GM23338 (cell line): ENCODE results near the gene BCAR3. TPM values are rescaled to one million over a fixed set of nuclear protein-coding genes. Genes with fewer than 3 reads are reported as not detected.
A peak's percentile ranks its signal among the peaks of the same experiment; 100 is the strongest.

Experiments
- ATAC-seq: fragments of 200-7000 bp; cut with Tn5 transposase; 3 replicates; pipeline ENCODE4 v1.9.1; 2020
- DNase-seq: peaks from one replicate; pipeline ENCODE4 v3.0.0-alpha.2; 2015; ENCODE audit warnings: low spot score
- H2AFZ ChIP-seq: fragments of 200-600 bp; sonication (generic); 2 replicates; pipeline ENCODE4 v1.8.0; 2016; ENCODE audit warnings: antibody characterized with exemption, mild to moderate bottlenecking, moderate library complexity
- H3F3A ChIP-seq: fragments of 200-600 bp; sonication (generic); replicated peaks from 2 replicates; pipeline ENCODE4 v1.8.0; 2017; ENCODE audit warnings: antibody characterized with exemption, mixed run types, low read depth
- H3K27ac ChIP-seq: fragments of 200-600 bp; sonication (generic); 2 replicates; pipeline ENCODE4 v1.6.1; 2016; ENCODE audit warnings: low read depth
- H3K27me3 ChIP-seq: fragments of 200-600 bp; sonication (generic); 2 replicates; pipeline ENCODE4 v1.8.0; 2016; ENCODE audit warnings: mild to moderate bottlenecking, mixed run types, moderate library complexity; ENCODE audit not compliant: insufficient read depth
- H3K36me3 ChIP-seq: fragments of 200-600 bp; sonication (generic); 2 replicates; pipeline ENCODE4 v1.8.0; 2016; ENCODE audit warnings: mild to moderate bottlenecking; ENCODE audit not compliant: insufficient read depth
- H3K4me1 ChIP-seq: fragments of 200-600 bp; sonication (generic); 2 replicates; pipeline ENCODE4 v1.8.0; 2016; ENCODE audit warnings: mild to moderate bottlenecking, moderate library complexity; ENCODE audit not compliant: insufficient read depth
- H3K4me2 ChIP-seq: fragments of 200-600 bp; sonication (generic); 2 replicates; pipeline ENCODE4 v1.7.1; 2017; ENCODE audit warnings: mixed run types
- H3K4me3 ChIP-seq: fragments of 200-600 bp; sonication (generic); 2 replicates; pipeline ENCODE4 v1.6.1; 2016; ENCODE audit warnings: mixed run types
- H3K79me2 ChIP-seq: fragments of 200-600 bp; sonication (generic); replicated peaks from 2 replicates; pipeline ENCODE4 v1.8.0; 2017; ENCODE audit warnings: mild to moderate bottlenecking; ENCODE audit not compliant: insufficient read depth
- H3K9me2 ChIP-seq: fragments of 200-600 bp; sonication (generic); 2 replicates; pipeline ENCODE4 v1.8.0; 2017; ENCODE audit not compliant: insufficient read depth
- H4K20me1 ChIP-seq: fragments of 200-600 bp; sonication (generic); replicated peaks from 2 replicates; pipeline ENCODE4 v1.8.0; 2017; ENCODE audit warnings: mild to moderate bottlenecking; ENCODE audit not compliant: insufficient read depth
- H3K27ac Mint-ChIP-seq: 2 replicates; pipeline ENCODE4 v1.8.0; 2020; ENCODE audit warnings: inconsistent platforms, mild to moderate bottlenecking, moderate library complexity, mixed read lengths
- H3K27me3 Mint-ChIP-seq: 3 replicates; pipeline ENCODE4 v1.8.0; 2022; ENCODE audit warnings: low read depth, mild to moderate bottlenecking, moderate library complexity, mixed read lengths, inconsistent platforms; ENCODE audit not compliant: insufficient read depth, poor library complexity
- H3K36me3 Mint-ChIP-seq: 3 replicates; pipeline ENCODE4 v1.8.0; 2021; ENCODE audit warnings: low read depth, mild to moderate bottlenecking, inconsistent platforms, moderate library complexity, mixed read lengths
- H3K4me1 Mint-ChIP-seq: 3 replicates; pipeline ENCODE4 v1.8.0; 2020; ENCODE audit warnings: mild to moderate bottlenecking, inconsistent platforms, mixed read lengths
- H3K4me3 Mint-ChIP-seq: 3 replicates; pipeline ENCODE4 v1.8.0; 2021; ENCODE audit warnings: moderate library complexity, mild to moderate bottlenecking, inconsistent platforms, mixed read lengths
- H3K9me3 Mint-ChIP-seq: 3 replicates; pipeline ENCODE4 v1.8.0; 2020; ENCODE audit warnings: moderate library complexity, mild to moderate bottlenecking, inconsistent platforms, mixed read lengths
- CREB1 ChIP-seq: fragments of 250-450 bp; sonication (Bioruptor Pico); IDR thresholded peaks from 2 replicates; pipeline ENCODE4 v1.5.0; 2020; ENCODE audit warnings: low read depth, mild to moderate bottlenecking, moderate library complexity
- CTCF ChIP-seq, 2 experiments: fragments of 200-600 bp in 1 of 2; sonication (generic) in 1 of 2; conservative IDR thresholded peaks; 2 replicates each; pipeline versions ENCODE4 v1.5.1 to v1.6.1; 2016 to 2017; ENCODE audit warnings: antibody characterized with exemption in 2 of 2, low read depth in 2 of 2, mild to moderate bottlenecking in 2 of 2, moderate library complexity in 1 of 2
- EZH2 ChIP-seq: fragments of 200-600 bp; sonication (generic); IDR thresholded peaks from one replicate; pipeline ENCODE4 v1.8.0; 2017; ENCODE audit warnings: antibody characterized with exemption, mild to moderate bottlenecking, low read depth; ENCODE audit not compliant: unreplicated experiment
- EZH2phosphoT487 ChIP-seq: fragments of 200-600 bp; sonication (generic); IDR thresholded peaks from one replicate; pipeline ENCODE4 v1.8.1; 2018; ENCODE audit warnings: antibody characterized with exemption; ENCODE audit not compliant: unreplicated experiment
- JUNB ChIP-seq: IDR thresholded peaks from one replicate; pipeline ENCODE4 v1.6.1; 2016; ENCODE audit warnings: antibody characterized with exemption; ENCODE audit not compliant: unreplicated experiment
- NANOG ChIP-seq: IDR thresholded peaks from 2 replicates; pipeline ENCODE4 v1.6.1; 2016; ENCODE audit warnings: antibody characterized with exemption, borderline replicate concordance
- POLR2AphosphoS5 ChIP-seq: IDR thresholded peaks from 2 replicates; pipeline ENCODE4 v1.6.1; 2016; ENCODE audit warnings: antibody characterized with exemption, low read depth
- REST ChIP-seq: IDR thresholded peaks from one replicate; pipeline ENCODE4 v1.6.1; 2018; ENCODE audit warnings: antibody characterized with exemption; ENCODE audit not compliant: unreplicated experiment
- STAT1 ChIP-seq: IDR thresholded peaks from one replicate; pipeline ENCODE4 v1.6.1; 2016; ENCODE audit warnings: antibody characterized with exemption; ENCODE audit not compliant: unreplicated experiment
- ZNF114 ChIP-seq: fragments of 250-450 bp; sonication (Bioruptor Pico); IDR thresholded peaks from 2 replicates; pipeline ENCODE4 v1.5.0; 2020; ENCODE audit warnings: mild to moderate bottlenecking, moderate library complexity
- ZNF331 ChIP-seq: fragments of 250-450 bp; sonication (Bioruptor Pico); IDR thresholded peaks from 2 replicates; pipeline ENCODE4 v1.5.0; 2020; ENCODE audit warnings: low read depth, mild to moderate bottlenecking, moderate library complexity
- polyA plus RNA-seq: library from polyadenylated mRNA; unstranded; fragments of >200 nt; fragmentation: Nextera tagmentation; extraction: Ambion mirVana; gene quantifications from 2 replicates; pipeline ENCODE4 v1.2.1, GENCODE V29; 2016
- total RNA-seq: library from RNA; depleted of rRNA; stranded (reverse); fragments of >200 nt; shearing (Covaris generic); gene quantifications from 2 replicates; pipeline ENCODE4 v1.2.3, GENCODE V29; 2014
- TF ChIP-seq, protein P1 (sequence below): IDR thresholded peaks from 2 replicates; pipeline ENCODE4 v1.6.1; 2016; ENCODE audit warnings: antibody characterized with exemption

The BCAR3 gene
- total and polyA plus RNA-seq, 2 experiments from 2014 or later = 5.5 to 9.7 TPM

DNA sequence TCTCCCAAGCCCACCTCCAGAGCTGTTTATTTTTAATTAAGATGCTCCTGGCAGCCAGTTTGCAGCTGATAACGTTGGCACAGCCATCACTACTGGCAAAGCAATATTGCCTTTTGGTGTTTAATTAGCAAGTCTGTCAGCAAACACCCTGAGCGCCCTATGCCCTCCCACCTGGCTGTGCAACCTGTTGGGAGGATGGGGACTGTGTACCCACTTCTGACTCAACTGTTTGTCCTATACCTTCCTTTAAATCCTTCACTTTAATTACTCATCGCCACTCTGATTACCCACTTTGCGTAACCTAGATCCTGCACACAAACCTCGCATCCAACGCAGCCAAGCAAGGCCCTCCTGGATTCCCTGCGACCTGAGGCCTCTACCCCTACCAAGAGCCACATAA, 67.1 kb downstream of the BCAR3 start:
- H3K27ac Mint-ChIP-seq = peak overlapping the region; percentile 28; the same call in 1 of the 2 replicates
- H3K4me1 Mint-ChIP-seq = peaks cover 65% of the 10 kb centered on the region
- H4K20me1 ChIP-seq = no peaks in the 10 kb centered on the region
- no peaks in the 10 kb centered on the region for H3K9me2 ChIP-seq
- H3K27me3 Mint-ChIP-seq = peaks cover 9% of the 10 kb centered on the region
- H3K9me3 Mint-ChIP-seq = no peaks in the 10 kb centered on the region
- no peaks in the 10 kb centered on the region for H3K27me3 ChIP-seq
- H3K4me3 ChIP-seq = no peak overlapping the region
- H3K36me3 Mint-ChIP-seq = no peaks in the 10 kb centered on the region; the same call in 2 of the 3 replicates
- no peak overlapping the region for H2AFZ ChIP-seq
- H3K79me2 ChIP-seq = peaks cover 10% of the 10 kb centered on the region
- no peak overlapping the region for H3K4me2 ChIP-seq
- ATAC-seq (no peak), DNase-seq (no peak)
- H3K4me1 ChIP-seq = peaks cover 36% of the 10 kb centered on the region
- H3K27ac ChIP-seq = no peak overlapping the region
- no peaks in the 10 kb centered on the region for H3K36me3 ChIP-seq
- H3K4me3 Mint-ChIP-seq = no peak overlapping the region
- TF ChIP-seq POLR2AphosphoS5 (no peak), CTCF (conservative IDR thresholded peaks at IDR 0.05; ENCODE audit: low read depth in 2 of 2) (no peak), JUNB (no peak), EZH2phosphoT487 (no peak), ZNF114 (no peak)
- TF ChIP-seq, protein P1, sequence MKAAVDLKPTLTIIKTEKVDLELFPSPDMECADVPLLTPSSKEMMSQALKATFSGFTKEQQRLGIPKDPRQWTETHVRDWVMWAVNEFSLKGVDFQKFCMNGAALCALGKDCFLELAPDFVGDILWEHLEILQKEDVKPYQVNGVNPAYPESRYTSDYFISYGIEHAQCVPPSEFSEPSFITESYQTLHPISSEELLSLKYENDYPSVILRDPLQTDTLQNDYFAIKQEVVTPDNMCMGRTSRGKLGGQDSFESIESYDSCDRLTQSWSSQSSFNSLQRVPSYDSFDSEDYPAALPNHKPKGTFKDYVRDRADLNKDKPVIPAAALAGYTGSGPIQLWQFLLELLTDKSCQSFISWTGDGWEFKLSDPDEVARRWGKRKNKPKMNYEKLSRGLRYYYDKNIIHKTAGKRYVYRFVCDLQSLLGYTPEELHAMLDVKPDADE = no peak
- no peaks in the 10 kb centered on the region for H3F3A ChIP-seq

DNA sequence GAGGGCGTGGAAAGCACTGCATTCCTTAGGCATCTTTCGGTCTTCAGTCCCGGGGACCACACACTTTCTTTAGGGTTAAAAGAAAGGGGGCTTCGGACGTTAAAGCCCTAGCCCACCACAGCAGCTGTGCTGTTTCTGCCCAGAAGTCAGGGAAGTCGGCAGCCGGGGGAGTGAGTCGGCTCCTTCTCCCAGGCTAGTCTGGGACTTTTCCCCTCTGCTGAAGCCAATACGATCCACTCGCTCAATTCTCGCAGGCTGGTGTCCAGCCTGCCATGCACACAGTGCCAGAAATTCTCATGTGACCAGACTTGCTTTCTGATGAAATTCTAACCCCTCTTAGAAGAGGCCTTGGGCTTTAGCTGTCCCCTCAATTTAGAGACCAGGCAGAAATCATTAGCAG, 67.7 kb downstream of the BCAR3 start:
- Histone ChIP-seq H3K4me1 (peaks cover 36% of the 10 kb centered on the region), H3K36me3 (no peaks in the 10 kb centered on the region), H3K79me2 (peaks cover 8% of the 10 kb centered on the region), H2AFZ (no peak overlapping the region), H3K9me2 (no peaks in the 10 kb centered on the region), H4K20me1 (no peaks in the 10 kb centered on the region), H3K27me3 (no peaks in the 10 kb centered on the region), H3F3A (no peaks in the 10 kb centered on the region), H3K4me3 (no peak overlapping the region), H3K4me2 (no peak overlapping the region), H3K27ac (no peak overlapping the region)
- DNase-seq (no peak), ATAC-seq (no peak)
- Mint-ChIP-seq H3K27ac (peak overlapping the region; percentile 62; the same call in 1 of the 2 replicates), H3K9me3 (no peaks in the 10 kb centered on the region), H3K4me3 (no peak overlapping the region), H3K27me3 (peaks cover 9% of the 10 kb centered on the region), H3K36me3 (no peaks in the 10 kb centered on the region; the same call in 2 of the 3 replicates), H3K4me1 (peaks cover 65% of the 10 kb centered on the region)
- TF ChIP-seq, protein P1 = no peak
- no peak for TF ChIP-seq CREB1 (CRISPR knock-in tag)
- no peak for TF ChIP-seq ZNF331 (CRISPR knock-in tag)
- TF ChIP-seq NANOG = no peak
- TF ChIP-seq JUNB = no peak
- TF ChIP-seq EZH2 = no peak
- TF ChIP-seq ZNF114 = no peak
- no peak for TF ChIP-seq POLR2AphosphoS5
- no peak for TF ChIP-seq REST
- TF ChIP-seq CTCF (conservative IDR thresholded peaks at IDR 0.05; ENCODE audit: low read depth in 2 of 2) = no peak
- TF ChIP-seq EZH2phosphoT487 = no peak
- TF ChIP-seq STAT1 = no peak
